GM19372 (cell line): ENCODE data around the gene UBE2Z.
"Not testable (repeated sequence)": the region's sequence is repeated elsewhere in the genome, so short reads cannot be mapped to it uniquely, and the experiment has no call there.

ENCODE experiments used
- ATAC-seq: cut with Tn5 transposase; IDR thresholded peaks from one replicate; pipeline ENCODE4 v1.9.1; 2021; ENCODE audit warnings: mild to moderate bottlenecking, low read depth, moderate library complexity; ENCODE audit not compliant: unreplicated experiment

The UBE2Z gene

DNA sequence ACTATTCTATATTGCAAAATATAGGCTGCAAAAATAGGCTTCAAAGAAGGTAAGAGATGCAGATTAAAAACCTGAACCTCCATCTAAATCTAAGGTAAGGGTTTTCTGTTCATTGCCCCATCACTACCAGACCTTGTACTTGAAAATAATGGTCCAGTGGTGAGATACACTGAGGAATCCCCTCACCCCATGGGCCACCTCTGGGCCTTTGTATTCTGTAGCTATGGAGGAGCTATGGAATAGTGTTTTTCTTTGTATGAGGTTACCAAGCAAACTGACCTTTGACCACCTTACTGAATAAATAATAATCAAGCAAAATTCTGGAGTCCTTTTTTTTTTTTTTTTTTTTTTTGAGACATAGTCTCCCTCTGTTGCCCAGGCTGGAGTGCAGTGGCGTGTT, 4.8 kb upstream of the UBE2Z start:
- ATAC-seq = no peak

DNA sequence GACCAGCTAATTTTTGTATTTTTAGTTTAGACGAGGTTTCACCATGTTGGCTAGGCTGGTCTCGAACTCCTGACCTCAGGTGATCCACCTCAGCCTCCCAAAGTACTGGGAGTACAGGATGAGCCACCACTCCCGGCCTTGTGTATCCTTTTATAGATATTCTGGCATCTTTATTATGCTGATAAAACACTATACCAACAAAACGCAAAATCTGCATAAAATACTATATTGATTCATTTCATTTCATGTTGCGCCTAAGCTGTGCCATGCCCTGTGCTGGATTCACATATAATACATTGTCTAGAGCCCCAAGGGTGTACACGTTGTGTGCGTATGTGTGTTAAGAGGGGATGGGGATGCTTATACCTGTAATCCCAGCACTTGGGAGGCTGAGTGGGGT, 3.8 kb upstream of the UBE2Z start:
- ATAC-seq = no peak

DNA sequence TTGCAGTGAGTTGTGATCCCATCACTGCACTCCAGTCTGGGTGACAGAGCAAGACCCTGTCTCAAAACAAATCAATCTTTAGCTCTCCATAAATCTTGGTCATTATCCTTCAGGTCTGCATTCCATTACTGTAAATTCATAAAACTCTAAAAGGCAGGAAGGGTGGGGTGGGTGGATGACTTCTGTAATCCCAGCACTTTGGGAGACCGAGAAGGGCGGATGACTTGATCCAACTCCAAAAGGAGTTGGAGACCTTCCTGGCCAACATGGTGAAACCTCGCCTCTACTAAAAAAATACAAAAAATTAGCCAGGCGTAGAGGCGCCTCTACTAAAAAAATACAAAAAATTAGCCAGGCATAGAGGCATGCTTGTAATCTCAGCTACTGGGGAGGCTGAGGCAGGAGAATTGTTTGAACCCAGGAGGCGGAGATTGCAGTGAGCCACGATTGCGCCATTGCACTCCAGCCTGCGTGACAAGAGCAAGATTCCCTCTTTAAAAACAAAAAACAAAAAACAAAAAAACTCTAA, 2.2 kb upstream of the UBE2Z start:
- no peak for ATAC-seq

DNA sequence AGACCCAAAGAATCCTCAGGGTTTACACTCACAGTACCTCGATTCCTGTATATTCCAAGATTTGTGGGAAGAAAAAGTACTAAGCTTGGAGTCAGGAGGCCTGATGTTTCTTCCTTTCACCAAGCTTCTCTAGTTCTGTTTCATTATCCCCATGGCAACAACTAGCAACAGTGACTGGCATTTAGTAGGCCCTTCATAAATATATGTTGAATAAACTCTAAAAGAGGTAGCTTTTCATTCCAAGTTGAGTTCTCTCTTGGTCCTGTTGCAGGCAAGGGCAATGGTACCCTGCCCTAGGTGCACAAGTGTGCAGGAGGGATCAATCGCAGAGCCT, 527 bp upstream of the UBE2Z start:
- ATAC-seq = no peak

DNA sequence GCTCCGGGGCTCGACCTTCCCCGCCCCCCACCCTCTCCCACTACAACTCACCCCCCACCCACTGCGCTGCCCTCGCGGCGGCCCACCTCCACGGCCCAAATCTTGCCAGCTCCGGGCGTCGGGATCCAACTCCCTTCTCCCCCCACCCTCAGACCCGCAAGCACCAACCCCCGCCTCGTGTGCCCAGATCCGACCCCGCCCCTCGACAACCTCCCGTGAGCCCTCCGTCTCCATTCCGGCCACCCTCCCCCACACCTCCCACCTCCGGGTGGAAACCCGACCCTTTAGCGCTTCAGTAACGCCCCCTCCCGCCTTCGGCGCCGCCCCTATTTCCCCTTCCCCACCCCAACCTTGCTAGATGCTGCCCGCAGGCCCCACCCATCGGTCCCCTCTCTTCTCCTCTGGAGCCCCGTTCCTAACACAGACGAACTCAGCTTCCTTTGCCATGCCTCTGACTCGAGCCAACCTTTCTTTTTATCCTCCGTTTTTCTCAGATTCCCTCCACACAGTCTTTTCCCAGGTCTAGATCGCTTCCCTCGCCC, 717 bp downstream of the UBE2Z start:
- peak; percentile 49 for ATAC-seq

DNA sequence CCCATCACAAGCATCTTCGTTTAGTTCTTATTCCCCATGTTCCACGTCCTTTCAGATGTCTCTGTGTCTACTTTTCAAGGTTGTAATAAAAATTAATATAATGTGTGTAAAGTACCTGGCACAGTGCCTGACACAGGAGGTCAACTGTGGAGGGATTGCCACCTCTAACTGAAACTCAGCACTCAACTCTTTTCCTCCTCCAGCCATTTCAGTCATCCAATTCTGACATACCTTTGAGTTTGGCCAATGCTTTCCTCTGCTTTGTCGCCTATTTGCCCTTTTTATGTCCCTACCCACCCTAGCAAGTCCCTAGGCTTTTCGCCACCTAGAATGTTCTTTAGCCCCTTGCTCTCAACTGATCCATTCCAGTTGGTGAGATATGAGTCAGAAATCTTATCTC, 1.6 kb downstream of the UBE2Z start:
- no peak for ATAC-seq

DNA sequence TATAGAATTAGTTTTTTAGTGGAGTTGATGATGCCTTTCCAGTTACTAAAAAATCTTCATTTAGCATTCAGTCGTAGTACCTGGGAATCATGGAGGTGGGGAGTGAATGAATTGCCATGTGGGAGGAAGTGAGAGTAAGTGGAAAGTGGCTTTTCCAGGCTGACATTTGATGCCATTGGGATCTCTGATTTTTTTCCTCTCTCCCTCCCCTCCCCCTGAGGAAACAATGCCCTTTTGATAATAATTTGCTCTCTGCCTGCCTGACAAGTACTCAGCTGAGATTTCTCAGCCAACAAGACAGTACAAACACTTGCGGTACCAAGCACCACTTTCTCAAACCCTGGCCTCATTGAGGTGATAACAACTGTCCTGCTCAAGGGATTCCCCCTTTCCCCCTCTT, 2.2 kb downstream of the UBE2Z start:
- no peak for ATAC-seq

DNA sequence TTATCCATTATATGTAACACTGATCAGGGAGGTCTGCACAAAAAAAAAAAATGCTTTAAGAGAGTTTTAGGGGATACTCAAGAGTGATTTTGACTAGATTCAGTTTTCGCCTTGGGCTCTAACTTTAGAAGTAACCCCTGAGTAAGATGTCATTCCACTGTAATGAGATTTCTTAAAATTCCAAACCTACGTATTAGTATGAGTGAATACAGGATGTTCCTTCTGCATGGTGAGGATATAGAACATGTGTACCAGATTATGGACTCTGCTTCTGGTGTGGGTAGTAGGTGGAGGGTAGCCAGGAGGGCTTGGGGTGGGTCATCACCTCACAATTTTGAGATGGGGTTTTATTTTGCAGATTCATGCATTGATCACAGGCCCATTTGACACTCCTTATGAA, 4.3 kb downstream of the UBE2Z start:
- ATAC-seq = no peak

DNA sequence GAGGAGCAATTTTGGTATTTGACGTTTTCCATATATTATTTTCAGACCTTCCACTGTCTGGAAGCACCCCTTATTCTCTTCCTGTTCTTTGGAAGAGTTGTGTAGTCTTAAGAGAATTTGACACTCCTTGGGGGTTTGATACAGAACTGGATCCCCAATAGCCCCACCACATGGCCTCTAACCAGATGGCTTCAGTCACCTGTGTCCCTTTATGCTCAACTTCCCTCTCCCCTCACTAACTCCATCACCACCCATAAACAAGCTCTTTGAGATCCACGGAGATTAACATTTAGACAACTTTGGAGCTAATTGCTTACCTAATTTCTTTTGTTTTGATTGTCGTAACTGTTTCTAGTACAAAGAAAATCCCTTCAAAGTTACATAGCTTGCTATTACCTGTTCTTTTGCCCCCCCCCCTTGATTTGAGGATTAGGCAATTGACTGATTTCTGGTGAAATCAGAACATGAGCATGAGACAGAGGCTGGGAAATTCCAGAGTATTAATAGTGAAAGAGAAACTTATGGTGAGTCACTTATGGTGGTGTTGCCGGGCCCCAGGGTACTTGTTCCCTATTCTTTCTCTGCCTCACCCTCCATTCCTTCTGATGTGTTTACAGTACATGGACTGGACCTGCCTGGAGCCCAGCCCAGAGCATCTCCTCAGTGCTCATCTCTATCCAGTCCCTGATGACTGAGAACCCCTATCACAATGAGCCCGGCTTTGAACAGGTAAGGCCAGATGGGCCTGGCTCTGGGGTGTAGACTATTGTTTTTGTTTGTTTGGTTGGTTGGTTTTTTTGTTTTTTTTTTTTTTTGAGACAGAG, 7.5 kb downstream of the UBE2Z start:
- no peak for ATAC-seq

DNA sequence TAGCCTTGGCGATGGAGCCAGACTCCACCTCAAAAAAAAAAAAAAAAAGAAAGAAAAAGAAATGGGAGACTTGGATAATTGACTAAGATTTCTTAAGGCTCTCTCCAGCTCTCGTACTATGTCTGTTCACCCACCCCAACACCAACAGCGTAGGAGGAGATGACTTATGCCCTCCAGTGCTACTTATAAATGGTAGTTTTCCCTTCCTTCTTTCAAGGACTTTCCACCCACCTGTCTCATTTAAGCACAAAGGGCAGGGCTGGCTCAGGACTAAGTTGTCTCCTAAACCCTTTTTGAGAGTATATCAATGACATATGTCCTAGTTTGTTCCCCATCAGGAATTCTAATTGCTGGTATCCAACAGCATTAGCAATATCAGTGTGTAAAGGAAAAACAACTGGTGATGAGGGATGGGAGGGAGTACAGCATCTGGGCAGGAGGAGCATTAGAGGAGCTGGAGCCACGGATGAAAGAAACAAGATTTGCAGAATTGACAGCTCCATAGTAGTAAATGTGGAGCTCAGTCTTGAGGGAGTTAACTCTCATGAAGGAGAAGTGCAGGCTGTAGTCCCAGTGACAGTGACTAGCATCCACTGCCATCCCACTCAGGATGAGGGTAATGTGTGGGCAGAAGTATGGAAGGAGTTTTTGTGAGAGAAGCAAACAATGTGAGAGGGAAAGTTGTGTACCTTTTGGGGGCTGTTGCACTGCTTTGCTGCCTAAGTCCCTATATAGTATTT, 17.2 kb downstream of the UBE2Z start:
- no peak for ATAC-seq

DNA sequence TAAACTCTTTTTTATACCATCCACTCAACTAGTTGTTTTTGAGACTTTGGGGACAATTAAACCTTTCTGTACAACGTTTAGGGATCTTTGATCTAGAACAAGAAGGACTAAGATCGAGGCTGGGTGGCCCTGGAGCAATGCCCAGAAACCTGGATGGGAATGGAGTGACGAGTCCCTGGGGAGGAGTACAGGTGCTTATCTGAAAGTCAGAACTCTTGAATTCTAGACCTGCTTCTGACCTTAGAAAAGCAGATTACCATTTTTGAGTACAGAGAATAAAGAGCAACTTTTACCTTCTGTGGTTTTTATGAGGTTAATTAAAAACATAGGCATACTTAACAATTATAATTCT, 17.8 kb downstream of the UBE2Z start:
- no peak for ATAC-seq

DNA sequence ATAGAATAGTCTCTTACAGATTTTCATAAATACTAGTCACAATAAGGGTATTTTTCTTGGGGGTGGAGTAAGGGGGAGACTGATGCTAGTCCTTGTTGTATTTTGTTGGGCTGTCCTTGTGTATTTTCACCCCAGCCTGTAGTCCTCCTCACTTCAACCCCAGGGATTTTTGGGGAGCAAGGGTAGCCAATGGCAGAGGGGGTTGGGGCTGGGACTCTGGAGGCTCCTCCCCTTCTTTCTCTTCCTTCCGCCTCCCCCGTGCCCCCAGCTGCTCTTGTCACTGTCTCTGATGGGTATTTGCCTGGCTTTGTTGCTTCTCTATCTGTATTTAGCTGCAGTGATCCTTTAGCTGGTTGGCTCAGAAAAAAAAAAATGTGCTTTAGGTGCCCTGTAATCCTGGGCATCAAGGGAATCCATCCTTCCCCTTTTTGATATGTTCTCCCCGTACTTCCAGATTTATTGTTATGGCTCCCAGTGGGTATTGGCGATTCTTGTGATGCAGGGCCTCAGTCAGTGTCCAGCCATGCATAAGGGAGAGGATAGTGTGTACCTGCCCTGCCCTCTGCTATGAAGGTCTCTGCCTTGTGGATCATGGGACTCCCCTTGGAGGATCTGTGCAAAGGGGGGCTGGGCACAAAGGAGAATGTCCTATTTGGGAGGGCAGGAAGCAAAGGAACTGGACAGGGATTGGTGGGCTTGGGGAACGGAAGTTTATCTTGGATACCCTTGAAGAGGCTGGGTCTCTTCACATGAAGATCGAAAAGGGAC, 20.0 kb downstream of the UBE2Z start:
- no peak for ATAC-seq

DNA sequence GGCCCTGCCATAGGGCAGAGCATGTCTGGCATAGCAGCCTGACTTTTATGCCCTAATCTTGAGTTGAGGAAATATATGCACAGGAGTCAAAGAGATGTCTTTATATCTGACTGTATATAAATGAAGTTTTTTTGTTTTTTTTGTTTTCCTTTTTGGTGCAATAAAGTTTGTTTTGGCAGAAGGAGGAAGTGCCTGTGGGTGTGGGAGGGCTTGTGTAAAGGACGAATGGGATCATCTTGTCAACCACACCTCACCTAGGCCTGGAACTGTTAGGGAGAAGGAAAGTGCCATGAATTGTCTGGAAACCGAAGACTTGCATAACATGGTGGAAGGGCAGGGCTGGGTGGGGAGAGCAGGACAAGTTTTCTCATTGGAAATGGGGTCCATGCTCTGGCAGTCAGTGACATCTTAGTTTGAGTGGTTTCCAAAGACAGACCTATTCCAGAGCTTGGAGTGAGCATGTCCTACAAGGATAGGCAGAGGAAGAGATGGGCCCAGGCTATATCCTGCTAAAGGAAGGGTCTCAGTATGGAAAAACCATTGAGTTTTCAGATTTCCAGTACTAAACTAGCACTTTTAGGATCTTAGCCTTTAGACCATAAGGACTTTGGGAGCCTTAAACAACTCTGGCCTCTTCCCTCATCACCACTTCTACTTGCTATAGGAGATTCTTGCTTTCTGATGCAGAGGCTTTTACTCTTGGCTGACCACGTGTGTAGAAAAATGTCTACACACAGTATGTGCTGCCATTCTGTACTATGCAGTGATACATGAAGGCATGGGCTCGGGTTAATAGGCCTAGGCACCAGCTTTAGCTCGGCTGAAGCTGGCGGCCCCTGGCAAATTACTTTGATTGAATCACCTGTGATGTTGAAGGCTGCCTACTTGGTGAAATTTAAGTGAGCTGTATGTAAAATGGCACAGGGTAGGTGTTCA, 20.9 kb downstream of the UBE2Z start:
- ATAC-seq = no peak

DNA sequence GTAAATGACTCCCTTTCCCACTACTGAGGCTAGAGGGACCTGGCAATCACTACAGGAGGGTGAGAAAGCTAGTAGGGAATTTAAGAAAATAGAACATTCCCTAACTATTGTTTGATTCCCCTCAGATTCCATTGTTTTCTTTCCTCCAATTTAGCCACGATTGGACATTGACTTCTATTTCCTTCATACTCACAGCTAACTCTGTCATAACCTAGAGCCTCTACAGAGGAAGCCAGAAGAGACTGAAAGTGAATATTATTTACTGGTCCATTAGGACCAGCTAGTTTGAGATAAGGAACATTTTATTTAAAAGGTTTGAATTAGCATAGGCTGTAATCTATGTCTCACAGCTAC, 21.6 kb downstream of the UBE2Z start:
- no peak for ATAC-seq

DNA sequence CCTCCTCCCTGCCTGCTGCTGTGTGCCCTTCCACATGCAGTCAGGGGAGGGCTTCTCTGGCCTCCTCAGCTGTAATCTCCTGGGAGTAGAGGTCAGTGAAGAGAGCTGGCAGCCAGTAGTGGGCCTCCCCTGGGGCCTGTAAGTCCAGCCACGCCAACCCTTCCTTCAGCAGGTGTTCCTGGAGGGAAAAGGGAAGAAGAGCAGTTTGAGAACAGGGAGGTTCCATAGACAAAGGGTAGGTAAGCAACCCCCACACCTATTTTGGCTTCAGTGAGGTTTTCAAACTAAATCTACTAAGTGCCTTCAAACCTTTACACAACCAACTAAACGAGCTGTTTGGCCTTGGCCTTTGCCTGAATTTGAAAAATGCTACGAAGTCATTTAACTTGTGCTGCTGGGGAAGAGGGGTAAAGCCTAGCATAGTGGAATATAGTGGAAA, 22.2 kb downstream of the UBE2Z start:
- ATAC-seq = no peak

DNA sequence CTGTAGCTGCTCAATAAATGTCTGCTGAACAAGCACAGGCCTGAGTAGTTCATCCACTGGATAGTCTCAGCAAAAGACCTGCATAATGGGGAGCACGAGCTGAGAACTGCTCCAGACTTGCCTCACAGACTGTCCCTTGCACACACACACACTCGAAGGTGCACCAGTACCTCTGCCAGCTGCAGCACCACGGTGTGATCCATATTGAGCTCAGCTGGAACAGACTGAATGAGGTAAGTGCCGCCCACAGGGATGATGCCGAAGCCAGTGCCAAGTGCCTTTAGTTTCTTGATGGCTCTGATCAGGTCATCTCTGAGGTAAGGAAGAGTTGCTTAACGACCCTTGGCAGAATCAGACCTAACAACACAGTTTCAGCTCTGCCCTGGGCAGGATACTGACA, 24.8 kb downstream of the UBE2Z start:
- no peak for ATAC-seq

DNA sequence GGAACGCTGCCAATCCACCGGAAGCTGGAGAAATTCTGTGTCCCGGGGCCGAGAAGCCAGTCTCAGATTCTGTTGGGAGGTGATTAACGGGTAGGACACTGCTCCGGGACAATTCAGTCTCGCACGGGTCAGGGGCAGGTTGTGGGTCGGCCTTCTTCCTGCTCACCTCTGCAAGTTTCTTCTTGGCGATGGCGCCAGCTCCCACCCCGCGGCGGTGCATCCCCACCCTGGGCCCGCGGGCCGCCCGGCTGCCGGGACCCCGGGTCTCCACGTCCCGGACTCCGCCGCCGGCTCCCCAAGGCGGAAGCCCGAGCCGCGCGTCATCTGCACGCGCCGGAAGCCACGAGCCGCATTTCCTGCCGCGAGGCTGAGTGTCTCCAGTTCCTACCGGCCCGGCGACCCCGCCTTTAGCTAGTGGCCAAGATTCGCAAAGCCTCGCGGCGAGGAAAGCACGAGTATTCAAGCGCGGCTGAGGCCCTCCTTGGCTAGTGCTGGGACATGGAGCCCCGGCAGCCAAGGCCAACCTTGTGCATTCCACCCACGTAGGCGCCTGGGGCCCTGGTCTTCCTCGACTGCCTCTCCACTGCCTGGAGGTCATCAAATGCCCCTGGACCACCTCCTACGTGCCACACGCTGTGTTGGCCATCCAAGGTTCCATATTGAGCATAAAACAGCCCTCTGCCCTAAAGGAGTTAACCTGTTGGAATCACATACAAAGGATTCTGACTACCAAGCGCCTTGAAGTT, 36.5 kb downstream of the UBE2Z start, which contains the start of gene SNF8:
SNF8 (minus strand) TSS at position 328 of the 746 bp plus-strand sequence; CDS start at position 220, 108 bp downstream.
- ATAC-seq = peak; percentile 87

DNA sequence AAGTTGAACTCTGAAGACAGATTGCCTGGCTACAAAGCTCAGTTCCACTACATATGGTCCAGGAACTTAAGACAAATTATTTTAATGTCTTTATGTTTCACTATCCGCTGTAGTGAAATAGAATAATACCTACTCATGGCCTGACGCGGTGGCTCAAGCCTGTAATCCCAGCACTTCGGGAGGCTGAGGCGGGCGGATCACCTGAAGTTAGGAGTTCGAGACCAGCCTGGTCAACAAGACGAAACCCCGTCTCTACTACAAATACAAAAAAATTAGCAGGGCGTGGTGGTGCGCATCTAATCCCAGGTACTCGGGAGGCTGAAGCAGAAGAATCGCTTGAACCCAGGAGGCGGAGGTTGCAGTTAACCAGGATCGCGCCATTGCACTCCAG, 37.0 kb downstream of the UBE2Z start:
- not testable (repeated sequence) for ATAC-seq

DNA sequence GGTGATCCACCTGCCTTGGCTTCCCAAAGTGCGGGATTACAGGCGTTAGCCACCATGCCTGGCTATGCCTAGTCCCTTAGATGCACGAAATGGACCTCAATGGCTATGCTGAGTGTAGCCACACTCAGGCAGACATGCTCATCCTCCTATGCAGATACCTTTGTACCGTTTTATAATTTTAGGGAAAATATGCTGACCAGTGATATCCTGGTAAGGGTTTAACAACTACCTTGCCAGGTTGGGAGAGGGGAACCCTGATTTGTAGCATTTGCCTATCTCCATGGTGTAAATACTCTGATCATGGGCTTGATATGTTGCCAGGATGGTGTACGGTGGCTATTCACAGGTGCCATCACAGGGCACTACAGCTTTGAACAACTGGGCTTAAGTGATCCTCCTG, 43.4 kb downstream of the UBE2Z start:
- ATAC-seq = no peak
